Hepatocyte (in vitro differentiated cells): Measurements from ENCODE around the gene ZEB1. TPM values are rescaled to one million over a fixed set of nuclear protein-coding genes. Genes with fewer than 3 reads are reported as not detected.
A peak's percentile ranks its signal among the peaks of the same experiment; 100 is the strongest.

ENCODE experiments used
- DNase-seq: peaks from one replicate; pipeline ENCODE4 v3.0.0-alpha.2; 2016; ENCODE audit warnings: low spot score
- H2AFZ ChIP-seq: fragments of 200-600 bp; sonication (generic); 2 replicates; pipeline ENCODE4 v1.6.0; 2016; ENCODE audit warnings: antibody characterized with exemption, mild to moderate bottlenecking
- H3K27ac ChIP-seq: fragments of 200-600 bp; sonication (generic); 2 replicates; pipeline ENCODE4 v1.5.1; 2016; ENCODE audit warnings: mild to moderate bottlenecking
- H3K27me3 ChIP-seq: fragments of 200-600 bp; sonication (generic); 2 replicates; pipeline ENCODE4 v1.6.1; 2016
- H3K36me3 ChIP-seq: fragments of 200-600 bp; sonication (generic); replicated peaks from 2 replicates; pipeline ENCODE4 v1.5.1; 2016; ENCODE audit warnings: low read depth; ENCODE audit not compliant: insufficient read depth
- H3K4me1 ChIP-seq: fragments of 200-600 bp; sonication (generic); 2 replicates; pipeline ENCODE4 v1.5.1; 2016; ENCODE audit warnings: mild to moderate bottlenecking, moderate library complexity; ENCODE audit not compliant: insufficient read depth
- H3K4me2 ChIP-seq: fragments of 200-600 bp; sonication (generic); 2 replicates; pipeline ENCODE4 v1.6.0; 2016
- H3K4me3 ChIP-seq: fragments of 200-600 bp; sonication (generic); 2 replicates; pipeline ENCODE4 v1.5.1; 2016; ENCODE audit warnings: mild to moderate bottlenecking
- H3K79me2 ChIP-seq: fragments of 200-600 bp; sonication (generic); 2 replicates; pipeline ENCODE4 v1.6.0; 2017; ENCODE audit warnings: mild to moderate bottlenecking
- H3K9me2 ChIP-seq: fragments of 200-600 bp; sonication (generic); replicated peaks from 2 replicates; pipeline ENCODE4 v1.6.0; 2017; ENCODE audit warnings: mild to moderate bottlenecking; ENCODE audit not compliant: insufficient read depth
- H3K9me3 ChIP-seq: fragments of 200-600 bp; sonication (generic); 2 replicates; pipeline ENCODE4 v1.5.1; 2016; ENCODE audit warnings: low read depth, mild to moderate bottlenecking
- H4K20me1 ChIP-seq: fragments of 200-600 bp; sonication (generic); 2 replicates; pipeline ENCODE4 v1.6.0; 2016; ENCODE audit warnings: mild to moderate bottlenecking; ENCODE audit not compliant: insufficient read depth, poor library complexity, severe bottlenecking
- EZH2 ChIP-seq: fragments of 200-600 bp; sonication (generic); IDR thresholded peaks from 2 replicates; pipeline ENCODE4 v1.6.1; 2016; ENCODE audit warnings: antibody characterized with exemption, mild to moderate bottlenecking, borderline replicate concordance
- EZH2phosphoT487 ChIP-seq: fragments of 200-600 bp; sonication (generic); IDR thresholded peaks from one replicate; pipeline ENCODE4 v1.6.1; 2018; ENCODE audit warnings: antibody characterized with exemption, mild to moderate bottlenecking, low read depth, moderate library complexity; ENCODE audit not compliant: unreplicated experiment, severe bottlenecking
- WGBS: methylation state at CpG from one replicate; pipeline ENCODE4 v1.1.6; 2016; ENCODE audit warnings: low lambda C conversion rate; ENCODE audit errors: missing lambda C conversion rate; 5-methylcytosine and 5-hydroxymethylcytosine counted together
- polyA plus RNA-seq: library from polyadenylated mRNA; unstranded; fragments of >200 nt; fragmentation: Nextera tagmentation; extraction: Ambion mirVana; gene quantifications from 2 replicates; pipeline ENCODE4 v1.2.1, GENCODE V29; 2016
- total RNA-seq: library from RNA; depleted of rRNA; stranded (reverse); fragments of >200 nt; gene quantifications from 2 replicates; pipeline ENCODE4 v1.2.3, GENCODE V29; 2014
- TF ChIP-seq, protein P1 (sequence below): fragments of 200-600 bp; sonication (generic); IDR thresholded peaks from 2 replicates; pipeline ENCODE4 v1.5.1; 2016; ENCODE audit warnings: antibody characterized with exemption, mild to moderate bottlenecking; ENCODE audit not compliant: poor library complexity

Gene ZEB1
- total and polyA plus RNA-seq, 2 experiments from 2014 or later = 13.6 to 14.3 TPM

DNA sequence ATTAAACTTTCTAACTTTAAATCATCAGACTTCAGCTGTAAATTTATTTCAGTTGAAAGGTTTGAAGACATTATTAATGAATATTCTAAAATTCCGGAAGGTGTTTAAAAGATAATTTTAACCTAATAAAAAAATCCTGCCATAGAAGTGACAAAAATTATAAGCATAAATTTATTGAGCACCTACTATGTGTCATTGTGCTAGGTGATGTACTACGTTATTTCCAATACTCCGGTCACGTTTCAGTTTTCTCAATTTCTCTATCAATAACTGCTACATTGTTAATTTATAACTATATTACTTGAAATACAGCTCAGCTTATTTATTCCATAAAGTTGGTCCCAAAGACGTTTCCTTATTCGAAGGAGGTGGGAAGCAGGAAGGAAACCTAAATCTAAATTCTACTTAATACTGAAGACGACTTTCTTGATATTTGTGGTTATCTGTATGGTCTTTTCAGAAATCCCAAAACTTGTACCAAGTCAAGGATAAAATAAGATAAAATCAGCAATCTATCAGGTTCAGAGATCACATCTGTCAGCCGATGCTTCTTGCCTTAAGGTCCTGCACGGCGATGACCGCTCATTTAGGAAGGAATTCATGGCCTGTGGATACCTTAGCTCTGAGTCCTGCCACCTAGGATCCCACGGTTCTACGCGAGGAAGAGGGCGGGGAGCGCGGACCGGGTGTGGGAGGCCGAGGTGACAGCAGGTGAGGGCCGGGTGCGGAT is 1.2 kb upstream of the ZEB1 start:
- Histone ChIP-seq H3K9me2 (no peaks in the 10 kb centered on the region), H3K27me3 (peaks cover 23% of the 10 kb centered on the region), H3K4me3 (peak overlapping the region; percentile 91), H3K4me1 (no peaks in the 10 kb centered on the region), H3K79me2 (peaks cover 24% of the 10 kb centered on the region), H4K20me1 (peaks cover 3% of the 10 kb centered on the region), H3K4me2 (peak overlapping the region; percentile 89), H3K36me3 (no peaks in the 10 kb centered on the region), H2AFZ (peak overlapping the region; percentile 95), H3K9me3 (no peaks in the 10 kb centered on the region), H3K27ac (peak overlapping the region; percentile 77)
- no peak for TF ChIP-seq EZH2phosphoT487
- no peak for TF ChIP-seq EZH2
- TF ChIP-seq, protein P1, sequence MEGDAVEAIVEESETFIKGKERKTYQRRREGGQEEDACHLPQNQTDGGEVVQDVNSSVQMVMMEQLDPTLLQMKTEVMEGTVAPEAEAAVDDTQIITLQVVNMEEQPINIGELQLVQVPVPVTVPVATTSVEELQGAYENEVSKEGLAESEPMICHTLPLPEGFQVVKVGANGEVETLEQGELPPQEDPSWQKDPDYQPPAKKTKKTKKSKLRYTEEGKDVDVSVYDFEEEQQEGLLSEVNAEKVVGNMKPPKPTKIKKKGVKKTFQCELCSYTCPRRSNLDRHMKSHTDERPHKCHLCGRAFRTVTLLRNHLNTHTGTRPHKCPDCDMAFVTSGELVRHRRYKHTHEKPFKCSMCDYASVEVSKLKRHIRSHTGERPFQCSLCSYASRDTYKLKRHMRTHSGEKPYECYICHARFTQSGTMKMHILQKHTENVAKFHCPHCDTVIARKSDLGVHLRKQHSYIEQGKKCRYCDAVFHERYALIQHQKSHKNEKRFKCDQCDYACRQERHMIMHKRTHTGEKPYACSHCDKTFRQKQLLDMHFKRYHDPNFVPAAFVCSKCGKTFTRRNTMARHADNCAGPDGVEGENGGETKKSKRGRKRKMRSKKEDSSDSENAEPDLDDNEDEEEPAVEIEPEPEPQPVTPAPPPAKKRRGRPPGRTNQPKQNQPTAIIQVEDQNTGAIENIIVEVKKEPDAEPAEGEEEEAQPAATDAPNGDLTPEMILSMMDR = no peak
- no peak for DNase-seq
- 29% methylated on average over 21 of the region's 21 CpGs for WGBS

DNA sequence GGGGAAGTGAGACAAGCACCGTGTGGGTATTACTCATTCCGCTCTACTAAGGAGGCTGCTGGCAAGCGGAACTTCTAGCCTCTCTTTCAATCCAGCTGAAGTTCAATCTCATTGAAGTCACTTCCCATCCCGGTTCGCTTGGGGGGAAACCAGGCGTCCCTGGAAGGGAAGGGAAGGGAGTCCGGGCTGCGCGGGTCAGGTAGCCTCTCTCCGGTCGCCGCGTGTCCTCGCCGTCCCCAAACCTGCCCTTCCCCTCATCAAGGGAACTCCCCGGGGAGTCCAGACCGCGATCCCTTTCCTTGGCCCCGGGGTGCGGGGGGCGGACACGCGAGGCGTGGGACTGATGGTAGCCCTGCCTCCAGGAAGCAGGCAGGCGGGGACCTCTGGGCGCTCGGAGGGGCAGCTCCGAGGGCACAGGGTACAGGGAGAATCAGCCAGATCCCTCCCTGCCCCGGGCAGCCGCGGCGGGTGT is 598 bp upstream of the ZEB1 start:
- H3K79me2 ChIP-seq = peaks cover 30% of the 10 kb centered on the region
- under 1% methylated on average over 30 of the region's 32 CpGs for WGBS
- no peaks in the 10 kb centered on the region for H3K4me1 ChIP-seq
- peaks cover 6% of the 10 kb centered on the region for H4K20me1 ChIP-seq
- H3K9me2 ChIP-seq = no peaks in the 10 kb centered on the region
- no peaks in the 10 kb centered on the region for H3K36me3 ChIP-seq
- TF ChIP-seq EZH2 = no peak
- TF ChIP-seq EZH2phosphoT487 = no peak
- TF ChIP-seq, protein P1 = no peak
- H3K4me3 ChIP-seq = peak overlapping the region; percentile 91
- peaks cover 29% of the 10 kb centered on the region for H3K27me3 ChIP-seq
- H3K4me2 ChIP-seq = peak overlapping the region; percentile 89
- peak overlapping the region; percentile 95 for H2AFZ ChIP-seq
- peak overlapping the region; percentile 77 for H3K27ac ChIP-seq
- peak; percentile 73 for DNase-seq
- no peaks in the 10 kb centered on the region for H3K9me3 ChIP-seq

DNA sequence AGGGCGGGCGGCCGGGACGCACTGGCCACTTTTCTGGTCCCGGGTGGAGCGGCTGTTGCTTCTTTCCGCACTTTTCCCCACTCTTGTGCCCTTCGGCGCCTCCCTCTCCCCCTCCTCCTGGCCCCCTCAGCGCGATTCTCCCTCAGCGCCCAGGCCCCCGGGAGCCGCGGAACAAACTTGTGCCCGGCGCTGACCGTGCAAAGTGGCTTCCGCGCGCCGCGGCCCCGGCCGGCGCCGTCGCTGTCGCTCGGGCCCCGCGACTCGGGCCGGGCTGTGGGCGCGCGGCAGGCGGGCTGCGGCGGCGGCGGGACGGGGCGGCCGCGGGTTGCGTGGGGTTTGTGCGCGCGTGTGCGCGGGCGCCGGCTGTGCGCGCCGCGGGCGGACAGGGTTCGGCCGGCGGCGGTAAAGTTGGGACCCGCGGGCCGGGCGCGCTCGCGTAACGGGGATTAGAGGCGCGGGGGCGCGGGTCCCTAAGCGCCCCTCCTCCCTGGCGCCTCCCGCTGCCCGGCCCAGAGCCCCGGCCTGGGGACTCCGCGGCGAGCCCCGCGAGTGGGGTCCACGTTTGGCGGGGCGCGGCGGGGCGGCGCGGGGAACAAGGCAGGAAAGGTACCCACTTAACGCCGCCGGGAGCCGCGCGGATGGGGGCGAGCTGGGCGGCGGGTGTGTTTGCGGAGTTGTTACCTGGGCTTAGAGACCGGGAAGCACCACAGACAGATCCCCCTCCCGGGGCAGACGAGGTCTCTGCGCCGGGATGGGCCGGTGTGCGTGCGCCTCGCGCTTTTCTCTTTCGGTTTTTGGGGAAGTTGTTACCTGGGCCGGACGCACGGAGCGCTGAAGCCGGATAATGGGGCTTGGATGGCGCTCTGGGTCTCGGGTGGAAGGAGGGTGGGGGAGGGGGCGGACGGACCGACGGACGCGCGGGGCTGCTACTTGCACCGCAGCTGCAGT is 860 bp downstream of the ZEB1 start:
- peaks cover 40% of the 10 kb centered on the region for H3K27me3 ChIP-seq
- H4K20me1 ChIP-seq = peaks cover 7% of the 10 kb centered on the region
- H3K79me2 ChIP-seq = peaks cover 45% of the 10 kb centered on the region
- WGBS = 0% methylated on average over 53 of the region's 129 CpGs
- peak overlapping the region; percentile 91 for H3K27ac ChIP-seq
- H2AFZ ChIP-seq = peak overlapping the region; percentile 95
- H3K4me3 ChIP-seq = peak overlapping the region; percentile 97
- H3K4me1 ChIP-seq = no peaks in the 10 kb centered on the region
- no peaks in the 10 kb centered on the region for H3K9me3 ChIP-seq
- TF ChIP-seq EZH2 (no peak), EZH2phosphoT487 (no peak)
- TF ChIP-seq, protein P1 = no peak
- peak; percentile 35 for DNase-seq
- H3K36me3 ChIP-seq = no peaks in the 10 kb centered on the region
- no peaks in the 10 kb centered on the region for H3K9me2 ChIP-seq
- peak overlapping the region; percentile 89 for H3K4me2 ChIP-seq
